Ascending aorta (tissue), 2 donors: ENCODE data around the gene SOCS1. TPM values are rescaled to one million over a fixed set of nuclear protein-coding genes. Genes with fewer than 3 reads are reported as not detected.
A peak's percentile ranks its signal among the peaks of the same experiment; 100 is the strongest.

Experiments used
- DNase-seq, 2 donors: peaks; one replicate each; pipeline ENCODE4 v3.0.0-alpha.2; 2019; ENCODE audit warnings: low spot score in 2 of 2
- H3K27ac ChIP-seq, 2 donors: fragments of 200-600 bp; sonication (generic); one replicate each; pipeline ENCODE4 v1.5.1; 2016 to 2017; ENCODE audit warnings: mild to moderate bottlenecking in 1 of 2
- H3K27me3 ChIP-seq: fragments of 200-600 bp; sonication (generic); one replicate; pipeline ENCODE4 v1.5.1; 2017
- H3K36me3 ChIP-seq, 2 donors: fragments of 200-600 bp; sonication (generic); one replicate each; pipeline ENCODE4 v1.5.1; 2016
- H3K4me1 ChIP-seq, 2 donors: fragments of 200-600 bp; sonication (generic); one replicate each; pipeline ENCODE4 v1.5.1; 2016 to 2017; ENCODE audit warnings: mild to moderate bottlenecking in 1 of 2
- H3K4me3 ChIP-seq, 2 donors: fragments of 200-600 bp; sonication (generic); one replicate each; pipeline ENCODE4 v1.5.1; 2016 to 2017; ENCODE audit warnings: mild to moderate bottlenecking in 1 of 2
- H3K9me3 ChIP-seq, 2 donors: fragments of 200-600 bp; sonication (generic); one replicate each; pipeline ENCODE4 v1.5.1; 2016
- intact Hi-C: fragments of 100-400 bp; cut with DNase I; formaldehyde crosslinking; loops from one replicate; pipeline ENCODE4 v1.15.1; 2023
- total RNA-seq: library from RNA; depleted of rRNA; stranded (reverse); fragments of >200 nt; gene quantifications from one replicate; pipeline ENCODE4 v1.1.0, GENCODE V29; 2016
- TF ChIP-seq, protein P1 (sequence below), 3 experiments: fragments of 200-600 bp in 2 of 3; fragments of 450-650 bp in 1 of 3; sonication (generic) in 2 of 3; IDR thresholded peaks; one replicate each; pipeline ENCODE4 v1.5.1; 2016 to 2019; ENCODE audit warnings: antibody characterized with exemption in 3 of 3, mild to moderate bottlenecking in 1 of 3, moderate library complexity in 1 of 3

SOCS1 gene
- total RNA-seq, 1 donor from 2014 or later = 1.8 TPM

GRCh38 chr16:11231367-11231970, 24.5 kb downstream of the SOCS1 start:
- Histone ChIP-seq H3K4me3 (no peak overlapping the region), H3K4me1 (peaks cover 0 to 3% of the 10 kb centered on the region in 2 donors), H3K27me3 (no peaks in the 10 kb centered on the region), H3K9me3 (no peaks in the 10 kb centered on the region), H3K36me3 (no peaks in the 10 kb centered on the region), H3K27ac (no peak overlapping the region)
- DNase-seq = no peak
- TF ChIP-seq, protein P1, sequence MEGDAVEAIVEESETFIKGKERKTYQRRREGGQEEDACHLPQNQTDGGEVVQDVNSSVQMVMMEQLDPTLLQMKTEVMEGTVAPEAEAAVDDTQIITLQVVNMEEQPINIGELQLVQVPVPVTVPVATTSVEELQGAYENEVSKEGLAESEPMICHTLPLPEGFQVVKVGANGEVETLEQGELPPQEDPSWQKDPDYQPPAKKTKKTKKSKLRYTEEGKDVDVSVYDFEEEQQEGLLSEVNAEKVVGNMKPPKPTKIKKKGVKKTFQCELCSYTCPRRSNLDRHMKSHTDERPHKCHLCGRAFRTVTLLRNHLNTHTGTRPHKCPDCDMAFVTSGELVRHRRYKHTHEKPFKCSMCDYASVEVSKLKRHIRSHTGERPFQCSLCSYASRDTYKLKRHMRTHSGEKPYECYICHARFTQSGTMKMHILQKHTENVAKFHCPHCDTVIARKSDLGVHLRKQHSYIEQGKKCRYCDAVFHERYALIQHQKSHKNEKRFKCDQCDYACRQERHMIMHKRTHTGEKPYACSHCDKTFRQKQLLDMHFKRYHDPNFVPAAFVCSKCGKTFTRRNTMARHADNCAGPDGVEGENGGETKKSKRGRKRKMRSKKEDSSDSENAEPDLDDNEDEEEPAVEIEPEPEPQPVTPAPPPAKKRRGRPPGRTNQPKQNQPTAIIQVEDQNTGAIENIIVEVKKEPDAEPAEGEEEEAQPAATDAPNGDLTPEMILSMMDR (IDR thresholded peaks at IDR 0.05) = no peak
- intact Hi-C loops = no loop called here

DNA sequence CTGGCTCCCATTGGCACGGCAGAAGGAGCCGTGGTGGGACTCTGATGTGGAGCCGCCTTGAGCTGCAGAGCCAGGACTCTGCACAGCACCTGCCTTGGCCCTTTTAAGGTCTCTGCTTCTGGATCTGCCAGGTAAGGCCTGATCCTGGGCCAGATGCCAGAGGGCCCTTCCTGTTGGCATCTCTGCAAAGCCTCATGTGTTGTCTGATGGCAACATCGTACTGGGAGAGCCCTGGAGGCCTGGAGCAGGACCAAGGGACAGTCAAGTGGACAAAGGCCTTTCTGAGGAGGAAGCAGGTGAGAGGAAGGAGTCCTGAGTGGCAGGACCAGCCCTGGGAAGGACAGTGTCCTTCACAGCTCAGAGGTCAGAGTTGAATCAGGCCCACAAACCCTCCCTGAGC, 26.1 kb downstream of the SOCS1 start:
- intact Hi-C loops = no loop called here

DNA sequence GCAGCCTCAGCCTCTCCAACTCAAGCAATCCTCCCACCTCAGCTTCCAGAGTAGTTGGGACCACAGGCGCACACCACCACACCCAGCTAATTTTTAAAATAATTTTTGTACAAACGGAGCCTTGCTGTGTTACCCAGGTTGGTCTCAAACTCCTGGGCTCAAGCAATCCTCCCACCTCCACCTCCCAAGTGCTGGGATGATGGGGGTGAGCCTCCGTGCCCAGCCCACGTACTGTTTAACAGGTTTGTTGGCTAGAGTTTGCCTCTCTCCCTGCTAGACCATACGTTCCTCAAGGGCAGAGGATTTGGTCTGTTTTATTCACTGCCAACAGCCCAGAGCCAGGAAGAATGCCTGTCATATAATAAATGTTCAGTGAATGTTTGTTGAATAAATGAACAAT, 26.6 kb downstream of the SOCS1 start:
- no peak for DNase-seq
- Histone ChIP-seq H3K27me3 (no peaks in the 10 kb centered on the region), H3K4me3 (no peak overlapping the region), H3K36me3 (no peaks in the 10 kb centered on the region), H3K4me1 (peaks cover 0 to 10% of the 10 kb centered on the region in 2 donors), H3K27ac (no peak overlapping the region), H3K9me3 (no peaks in the 10 kb centered on the region)
- TF ChIP-seq, protein P1 (IDR thresholded peaks at IDR 0.05) = no peak
- intact Hi-C loops = no loop called here

More for the DNA sequence above, 26.1 kb downstream of the SOCS1 start:
- no peaks in the 10 kb centered on the region for H3K9me3 ChIP-seq
- H3K36me3 ChIP-seq = no peaks in the 10 kb centered on the region
- peaks cover 0 to 10% of the 10 kb centered on the region in 2 donors for H3K4me1 ChIP-seq
- no peak overlapping the region for H3K27ac ChIP-seq
- H3K27me3 ChIP-seq = no peaks in the 10 kb centered on the region
- TF ChIP-seq, protein P1 (IDR thresholded peaks at IDR 0.05) = no peak
- no peak overlapping the region for H3K4me3 ChIP-seq
- DNase-seq = no peak

DNA sequence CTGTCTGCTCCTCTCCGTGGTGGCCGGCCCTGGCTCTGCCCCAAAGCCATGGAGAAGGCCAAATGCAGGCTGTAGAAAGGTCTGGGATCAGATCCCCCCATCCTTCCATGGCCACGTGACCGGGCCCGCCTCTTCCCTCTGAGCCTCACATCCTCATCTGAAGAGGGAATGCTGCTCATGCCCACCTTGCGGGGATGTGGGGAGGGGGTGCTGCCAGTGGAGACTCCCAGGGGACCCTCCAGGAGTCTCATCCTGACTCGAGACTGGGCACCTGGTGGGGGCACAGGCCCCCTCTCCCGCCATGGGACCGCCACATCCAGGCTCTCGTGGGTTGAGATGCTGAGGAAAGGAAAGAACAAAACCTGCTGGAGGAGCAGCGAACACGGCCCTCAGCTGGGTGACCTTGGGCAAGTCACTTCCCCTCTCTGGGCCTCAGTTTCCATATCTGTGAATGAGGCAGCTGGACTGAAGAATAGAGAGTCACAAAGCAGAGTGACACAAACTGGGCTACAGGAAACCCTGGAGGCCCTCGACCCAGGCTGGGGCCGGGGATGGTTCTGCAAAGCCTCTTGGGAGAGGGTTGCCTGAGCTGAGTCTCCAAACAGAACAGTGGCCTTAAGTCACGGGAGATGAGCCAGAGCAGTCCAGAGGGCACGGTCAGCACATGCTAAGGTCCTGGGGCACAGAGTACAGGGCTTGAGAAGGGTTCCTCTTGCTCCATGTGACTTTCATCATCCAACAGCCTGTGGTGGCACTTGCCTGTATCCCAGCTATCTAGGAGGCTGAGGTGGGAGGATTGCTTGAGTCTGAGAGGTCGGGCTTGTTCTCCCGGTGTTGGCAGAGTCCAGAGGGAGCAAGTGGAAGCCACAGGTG, 30.1 kb downstream of the SOCS1 start:
- Histone ChIP-seq H3K4me1 (peaks cover 0 to 7% of the 10 kb centered on the region in 2 donors), H3K27ac (peak overlapping the region; percentile 8 to 31), H3K9me3 (no peaks in the 10 kb centered on the region), H3K36me3 (no peaks in the 10 kb centered on the region), H3K4me3 (peak overlapping the region; percentile 31 to 52), H3K27me3 (no peaks in the 10 kb centered on the region)
- TF ChIP-seq, protein P1 (IDR thresholded peaks at IDR 0.05) = no peak
- no peak for DNase-seq
- intact Hi-C loops = no loop called here

DNA sequence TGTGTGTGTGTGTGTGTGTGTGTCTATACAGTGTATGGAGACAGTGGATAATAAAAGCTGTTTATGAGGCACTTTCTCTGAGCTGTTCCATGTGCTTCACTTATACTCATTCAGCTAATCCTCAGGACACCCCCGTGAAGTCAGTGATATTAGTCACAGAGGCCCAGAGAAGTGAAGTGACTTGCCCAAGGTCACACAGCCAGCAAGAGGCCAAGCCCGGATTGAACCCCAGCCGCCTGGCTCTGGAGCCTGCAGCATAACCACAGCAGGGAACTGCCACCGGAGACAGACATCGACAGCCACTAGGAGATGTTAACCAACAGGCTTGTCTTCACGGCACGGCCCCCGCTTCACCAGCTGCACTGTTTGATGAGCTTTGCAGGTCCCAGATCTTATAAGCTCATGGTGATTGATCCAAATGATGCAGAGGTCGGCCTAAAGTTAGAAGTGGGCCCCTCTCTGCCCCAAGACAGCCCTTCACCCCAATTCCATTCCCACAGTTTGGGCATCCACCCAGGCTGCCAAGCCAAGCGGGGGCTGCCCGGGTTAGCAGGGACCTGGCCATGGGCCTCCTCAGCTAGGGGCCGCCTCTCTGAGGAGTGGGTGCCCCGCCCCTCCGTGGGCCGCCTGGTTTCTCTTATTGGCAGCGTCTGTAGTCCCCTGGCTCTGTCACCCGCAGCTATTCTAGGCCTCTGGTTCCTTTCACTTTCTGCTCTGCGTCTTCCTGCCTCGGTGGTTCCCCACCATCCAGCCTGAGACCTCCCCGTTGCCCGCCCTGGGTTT, 30.9 kb downstream of the SOCS1 start:
- Histone ChIP-seq H3K36me3 (no peaks in the 10 kb centered on the region), H3K27ac (peak overlapping the region; percentile 8 to 31), H3K4me1 (peaks cover 0 to 7% of the 10 kb centered on the region in 2 donors), H3K27me3 (no peaks in the 10 kb centered on the region), H3K9me3 (no peaks in the 10 kb centered on the region), H3K4me3 (peak overlapping the region; percentile 31 to 52)
- peak in 1 of 2 donors; percentile 27 for DNase-seq
- TF ChIP-seq, protein P1 (IDR thresholded peaks at IDR 0.05) = no peak
- intact Hi-C loops = no loop called here
